ENCODE results near the gene CLDN6.

The CLDN6 gene

GRCh38 chr16:3038896-3039295 lies 20.9 kb upstream of the CLDN6 start:
- no peak overlapping the region for H3K4me3 ChIP-seq
- no peak for DNase-seq (ENCODE audit: low spot score)
- no peak overlapping the region for H3K27ac ChIP-seq
- TF ChIP-seq CTCF (IDR thresholded peaks at IDR 0.05), result no peak

- DNase-seq (ENCODE audit: low spot score), result no peak
- no peak overlapping the region for H3K4me3 ChIP-seq
- no peak overlapping the region for H3K27ac ChIP-seq
- TF ChIP-seq CTCF (IDR thresholded peaks at IDR 0.05), result no peak
Measured at GRCh38 chr16:3038256-3038655, 20.3 kb upstream of the CLDN6 start.

GRCh38 chr16:3036726-3037315 lies 18.8 kb upstream of the CLDN6 start, which contains the start of gene BICDL2:
TSS of gene BICDL2 (minus strand) at chr16:3036944. CDS start at chr16:3035496, 1,448 bp downstream.
- Histone ChIP-seq H3K4me3 (peak within 1 kb of the TSS; percentile 44), H3K27ac (no peak within 1 kb of the TSS)
- TF ChIP-seq CTCF (IDR thresholded peaks at IDR 0.05), result no peak
- no peak for DNase-seq (ENCODE audit: low spot score)

- no peak for DNase-seq (ENCODE audit: low spot score)
- TF ChIP-seq CTCF (IDR thresholded peaks at IDR 0.05), result no peak
- no peak overlapping the region for H3K27ac ChIP-seq
Measured at GRCh38 chr16:3035972-3036725, 18.2 kb upstream of the CLDN6 start.

GRCh38 chr16:3035289-3035971 lies 17.4 kb upstream of the CLDN6 start:
- H3K4me3 ChIP-seq, result no peak overlapping the region
- TF ChIP-seq CTCF (IDR thresholded peaks at IDR 0.05), result no peak
- no peak overlapping the region for H3K27ac ChIP-seq
- no peak for DNase-seq (ENCODE audit: low spot score)

More at GRCh38 chr16:3035972-3036725, 18.2 kb upstream of the CLDN6 start:
- H3K4me3 ChIP-seq, result peak overlapping the region; percentile 44

- no peak for TF ChIP-seq CTCF (IDR thresholded peaks at IDR 0.05)
- no peak for DNase-seq (ENCODE audit: low spot score)
- Histone ChIP-seq H3K4me3 (no peak overlapping the region), H3K27ac (no peak overlapping the region)
Measured at GRCh38 chr16:3032624-3033023, 14.6 kb upstream of the CLDN6 start.
